Tibial nerve (tissue), 4 donors: ENCODE data around the gene KDM4D. TPM values are rescaled to one million over a fixed set of nuclear protein-coding genes. Genes with fewer than 3 reads are reported as not detected.
"Not testable (repeated sequence)": the region's sequence is repeated elsewhere in the genome, so short reads cannot be mapped to it uniquely, and the experiment has no call there.

Experiments used
- DNase-seq, 2 donors: peaks; one replicate each; pipeline ENCODE4 v3.0.0-alpha.2; 2019; ENCODE audit warnings: low spot score in 2 of 2
- H3K27ac ChIP-seq, 4 donors: fragments of 200-600 bp; sonication (generic) in 3 of 4; one replicate each; pipeline ENCODE4 v1.5.1; 2017 to 2019; ENCODE audit warnings: mild to moderate bottlenecking in 1 of 4
- H3K27me3 ChIP-seq, 2 donors: fragments of 200-600 bp; sonication (generic) in 1 of 2; one replicate each; pipeline versions ENCODE4 v1.5.1 to v1.6.0; 2017 to 2019
- H3K36me3 ChIP-seq, 3 donors: fragments of 200-600 bp; sonication (generic); one replicate each; pipeline ENCODE4 v1.5.1; 2018 to 2019
- H3K4me1 ChIP-seq, 4 donors: fragments of 200-600 bp; sonication (generic) in 3 of 4; one replicate each; pipeline ENCODE4 v1.5.1; 2017 to 2019
- H3K4me3 ChIP-seq, 4 donors: fragments of 200-600 bp; sonication (generic) in 3 of 4; one replicate each; pipeline ENCODE4 v1.5.1; 2017 to 2019; ENCODE audit warnings: mild to moderate bottlenecking in 1 of 4, moderate library complexity in 1 of 4
- H3K9me3 ChIP-seq, 4 donors: fragments of 200-600 bp; sonication (generic) in 3 of 4; one replicate each; pipeline ENCODE4 v1.5.1; 2017 to 2019
- EP300 ChIP-seq, 2 donors: sonication (generic); formaldehyde crosslinking; IDR thresholded peaks; one replicate each; pipeline ENCODE4 v1.6.1; 2017; ENCODE audit warnings: antibody characterized with exemption in 2 of 2, mild to moderate bottlenecking in 1 of 2
- POLR2A ChIP-seq, 2 donors: fragments of 450-650 bp; IDR thresholded peaks; one replicate each; pipeline ENCODE4 v1.6.1; 2017; ENCODE audit warnings: antibody characterized with exemption in 2 of 2, mild to moderate bottlenecking in 2 of 2, moderate library complexity in 2 of 2
- WGBS, 2 donors: methylation state at CpG; one replicate each; pipeline ENCODE4 v1.1.5; 2018; 5-methylcytosine and 5-hydroxymethylcytosine counted together
- total RNA-seq, 4 donors: library from RNA; depleted of rRNA; stranded (reverse); fragments of >200 nt; gene quantifications; one replicate each; pipeline ENCODE4 v1.1.0, GENCODE V29; 2016
- TF ChIP-seq, protein P1 (sequence below), 5 experiments: fragments of 200-600 bp in 3 of 5; fragments of 450-650 bp in 2 of 5; sonication (generic) in 3 of 5; IDR thresholded peaks; one replicate each; pipeline ENCODE4 v1.5.1; 2016 to 2019; ENCODE audit warnings: antibody characterized with exemption in 5 of 5, mild to moderate bottlenecking in 3 of 5, moderate library complexity in 2 of 5

The KDM4D gene
- total RNA-seq, 4 donors from 2014 or later, result 0.63 to 4.8 (median 1.3) TPM

DNA sequence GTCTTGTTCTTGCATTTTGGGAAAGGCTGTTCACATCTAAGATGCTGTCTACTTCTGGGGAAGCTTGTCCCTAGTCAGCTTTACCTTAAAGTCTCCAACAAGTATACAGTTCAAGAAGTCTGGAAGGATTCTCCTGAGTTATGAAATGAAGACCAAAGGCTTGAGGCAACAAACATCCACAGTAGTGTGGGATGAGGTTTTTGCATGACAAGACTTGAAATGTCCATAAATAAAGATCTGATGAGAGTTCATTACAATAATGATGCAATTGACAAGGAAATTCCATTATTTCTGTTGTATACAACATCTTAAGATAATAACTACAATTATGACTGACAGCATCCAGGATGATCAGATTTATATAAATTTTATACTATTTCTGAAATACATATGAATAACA lies 30.2 kb downstream of the KDM4D start:
- no peak for TF ChIP-seq POLR2A (IDR thresholded peaks at IDR 0.05)
- TF ChIP-seq, protein P1, sequence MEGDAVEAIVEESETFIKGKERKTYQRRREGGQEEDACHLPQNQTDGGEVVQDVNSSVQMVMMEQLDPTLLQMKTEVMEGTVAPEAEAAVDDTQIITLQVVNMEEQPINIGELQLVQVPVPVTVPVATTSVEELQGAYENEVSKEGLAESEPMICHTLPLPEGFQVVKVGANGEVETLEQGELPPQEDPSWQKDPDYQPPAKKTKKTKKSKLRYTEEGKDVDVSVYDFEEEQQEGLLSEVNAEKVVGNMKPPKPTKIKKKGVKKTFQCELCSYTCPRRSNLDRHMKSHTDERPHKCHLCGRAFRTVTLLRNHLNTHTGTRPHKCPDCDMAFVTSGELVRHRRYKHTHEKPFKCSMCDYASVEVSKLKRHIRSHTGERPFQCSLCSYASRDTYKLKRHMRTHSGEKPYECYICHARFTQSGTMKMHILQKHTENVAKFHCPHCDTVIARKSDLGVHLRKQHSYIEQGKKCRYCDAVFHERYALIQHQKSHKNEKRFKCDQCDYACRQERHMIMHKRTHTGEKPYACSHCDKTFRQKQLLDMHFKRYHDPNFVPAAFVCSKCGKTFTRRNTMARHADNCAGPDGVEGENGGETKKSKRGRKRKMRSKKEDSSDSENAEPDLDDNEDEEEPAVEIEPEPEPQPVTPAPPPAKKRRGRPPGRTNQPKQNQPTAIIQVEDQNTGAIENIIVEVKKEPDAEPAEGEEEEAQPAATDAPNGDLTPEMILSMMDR (IDR thresholded peaks at IDR 0.05), result no peak
- TF ChIP-seq EP300 (IDR thresholded peaks at IDR 0.05), result no peak
- Histone ChIP-seq H3K36me3 (peaks cover 0 to 4% (median 0%) of the 10 kb centered on the region in 3 donors), H3K4me3 (no peak overlapping the region), H3K9me3 (peaks cover 0 to 5% (median 0%) of the 10 kb centered on the region in 4 donors), H3K4me1 (no peaks in the 10 kb centered on the region), H3K27me3 (no peaks in the 10 kb centered on the region), H3K27ac (no peak overlapping the region)
- DNase-seq, result no peak

DNA sequence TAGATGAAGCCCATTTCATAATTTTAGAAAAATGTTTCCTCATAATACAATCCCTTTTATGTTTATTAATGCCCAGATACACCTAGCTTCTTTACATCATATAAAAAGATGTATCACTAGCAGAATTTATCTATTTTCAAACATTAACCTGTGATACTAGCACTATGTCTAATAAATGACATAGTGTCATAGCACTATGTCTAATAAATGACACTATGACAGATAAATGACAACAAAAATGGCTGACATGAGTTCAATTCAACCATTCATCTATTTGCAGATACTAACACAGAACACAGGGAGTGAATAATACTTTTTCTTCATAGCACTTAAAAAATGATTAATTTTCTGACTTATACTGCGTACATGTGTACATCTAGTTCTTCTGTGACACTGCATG lies 32.1 kb downstream of the KDM4D start:
- no peaks in the 10 kb centered on the region for H3K27me3 ChIP-seq
- no peaks in the 10 kb centered on the region for H3K4me1 ChIP-seq
- no peak overlapping the region for H3K27ac ChIP-seq
- TF ChIP-seq, protein P1 (IDR thresholded peaks at IDR 0.05), result no peak
- TF ChIP-seq EP300 (IDR thresholded peaks at IDR 0.05) (no peak), POLR2A (IDR thresholded peaks at IDR 0.05) (no peak)
- no peaks in the 10 kb centered on the region for H3K36me3 ChIP-seq
- DNase-seq, result no peak
- 85 to 98% methylated on average over 1 of the region's 1 CpG for WGBS, 2 donors
- H3K9me3 ChIP-seq, result peaks cover 0 to 5% (median 0%) of the 10 kb centered on the region in 4 donors
- H3K4me3 ChIP-seq, result no peak overlapping the region

DNA sequence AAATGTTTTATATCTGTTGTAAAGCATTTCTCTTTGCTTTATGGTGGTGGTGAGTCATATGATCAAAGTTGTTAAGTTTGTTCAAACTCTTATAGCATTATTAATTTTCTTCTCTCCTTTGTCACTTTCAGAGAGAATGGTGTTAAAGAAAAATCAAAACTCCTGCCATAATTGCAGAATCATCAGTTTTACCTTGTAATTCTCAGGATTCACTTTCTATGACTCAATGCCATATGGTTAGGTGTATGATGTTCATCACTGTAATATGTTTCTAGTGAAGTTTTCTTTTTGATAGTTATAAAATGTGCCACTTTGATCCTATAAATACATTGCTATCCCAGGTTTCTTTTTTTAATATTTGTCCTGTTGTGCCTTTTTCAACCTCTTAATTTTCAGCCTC lies 37.9 kb downstream of the KDM4D start:
- H3K4me3 ChIP-seq, result no peak overlapping the region
- no peak for DNase-seq
- H3K9me3 ChIP-seq, result peaks cover 0 to 5% (median 0%) of the 10 kb centered on the region in 4 donors
- H3K36me3 ChIP-seq, result no peaks in the 10 kb centered on the region
- H3K27ac ChIP-seq, result no peak overlapping the region
- TF ChIP-seq, protein P1 (IDR thresholded peaks at IDR 0.05), result no peak
- no peak for TF ChIP-seq EP300 (IDR thresholded peaks at IDR 0.05)
- no peak for TF ChIP-seq POLR2A (IDR thresholded peaks at IDR 0.05)
- H3K27me3 ChIP-seq, result no peaks in the 10 kb centered on the region
- H3K4me1 ChIP-seq, result no peaks in the 10 kb centered on the region

DNA sequence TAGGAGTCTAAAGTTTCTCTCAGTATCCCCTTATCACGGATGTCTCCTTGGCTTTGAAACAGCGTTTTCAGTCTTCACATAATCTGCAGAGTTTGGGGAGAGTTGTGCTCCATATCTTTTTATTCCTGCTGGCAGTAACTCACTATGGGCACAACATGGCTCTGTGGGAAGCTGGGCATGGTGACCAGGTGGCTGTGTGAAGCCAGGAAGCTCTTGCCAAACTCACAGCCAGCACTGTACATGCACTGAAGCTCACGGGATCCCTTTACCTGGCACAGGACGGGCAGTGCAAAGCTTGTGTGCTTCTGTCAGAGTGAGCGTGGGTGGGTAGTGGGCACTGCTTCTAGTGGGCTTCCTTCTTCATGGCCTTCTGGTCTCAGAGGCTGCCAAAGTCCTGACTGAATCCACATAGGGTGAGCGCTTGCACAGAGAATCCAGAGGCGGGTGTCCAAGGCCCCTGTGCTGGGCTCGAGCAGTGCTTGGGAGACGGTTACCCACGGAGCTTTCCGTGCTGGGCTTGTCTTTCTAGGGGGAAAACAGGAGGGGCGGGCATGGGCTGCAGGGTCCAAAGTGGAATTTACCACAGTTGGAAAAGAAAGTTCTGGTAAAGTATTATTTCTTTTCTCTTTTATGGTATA lies 40.8 kb downstream of the KDM4D start:
- H3K27ac ChIP-seq, result no peak overlapping the region
- H3K27me3 ChIP-seq, result no peaks in the 10 kb centered on the region
- no peaks in the 10 kb centered on the region for H3K9me3 ChIP-seq
- H3K4me1 ChIP-seq, result no peaks in the 10 kb centered on the region
- DNase-seq, result no peak
- WGBS, 2 donors, result 86% methylated on average over 9 to 12 of the region's 12 CpGs
- H3K36me3 ChIP-seq, result no peaks in the 10 kb centered on the region
- H3K4me3 ChIP-seq, result no peak overlapping the region
- TF ChIP-seq POLR2A (IDR thresholded peaks at IDR 0.05), result no peak
- TF ChIP-seq, protein P1 (IDR thresholded peaks at IDR 0.05), result no peak
- no peak for TF ChIP-seq EP300 (IDR thresholded peaks at IDR 0.05)

DNA sequence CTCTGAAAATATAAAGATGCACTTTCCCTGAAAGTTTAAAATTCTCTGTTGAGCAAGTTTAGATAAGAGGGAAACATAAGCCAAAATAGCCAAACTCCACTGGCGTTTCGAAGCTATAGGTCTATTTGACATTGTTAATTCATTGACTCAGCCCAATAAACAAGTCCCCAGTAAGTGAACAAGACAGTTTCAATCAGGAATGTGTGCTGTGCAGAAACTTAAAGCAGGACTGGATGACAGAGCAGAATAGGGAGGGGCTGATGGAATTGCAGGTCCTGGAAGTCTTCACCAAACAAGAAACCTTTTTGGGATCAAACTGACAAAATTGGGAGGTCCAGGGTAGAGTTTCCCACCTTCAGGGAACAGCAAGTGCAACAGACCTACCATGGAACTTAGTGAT lies 42.6 kb downstream of the KDM4D start:
- H3K4me1 ChIP-seq, result no peaks in the 10 kb centered on the region
- TF ChIP-seq EP300 (IDR thresholded peaks at IDR 0.05) (no peak), POLR2A (IDR thresholded peaks at IDR 0.05) (no peak)
- TF ChIP-seq, protein P1 (IDR thresholded peaks at IDR 0.05), result no peak
- 37 to 53% methylated on average over 2 of the region's 2 CpGs for WGBS, 2 donors
- no peak overlapping the region for H3K27ac ChIP-seq
- H3K27me3 ChIP-seq, result no peaks in the 10 kb centered on the region
- H3K4me3 ChIP-seq, result no peak overlapping the region
- no peak for DNase-seq
- H3K9me3 ChIP-seq, result no peaks in the 10 kb centered on the region
- H3K36me3 ChIP-seq, result no peaks in the 10 kb centered on the region

DNA sequence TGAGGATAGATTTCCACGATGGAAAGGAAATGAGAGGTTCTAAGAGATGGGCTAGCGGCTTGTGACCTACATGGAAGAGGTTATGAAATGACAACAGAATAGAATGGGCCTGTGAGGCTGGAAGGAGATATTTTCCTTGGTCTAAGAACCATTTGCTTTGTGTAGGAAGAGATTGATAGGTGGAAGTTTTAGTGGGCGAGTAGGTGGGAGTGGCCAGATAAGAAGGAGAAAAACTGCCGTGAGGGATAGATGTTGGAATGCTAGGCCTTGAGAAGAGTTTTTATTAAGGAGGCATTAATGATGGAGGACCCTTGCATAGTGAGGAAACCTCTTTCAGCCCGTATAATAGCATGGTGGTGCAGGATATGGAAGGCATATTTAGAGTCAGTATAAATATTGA lies 48.0 kb downstream of the KDM4D start:
- H3K27ac ChIP-seq, H3K9me3 ChIP-seq, H3K36me3 ChIP-seq, H3K4me1 ChIP-seq, H3K4me3 ChIP-seq, DNase-seq, H3K27me3 ChIP-seq: not testable (repeated sequence)
- WGBS, 2 donors, result 85 to 86% methylated on average over 5 of the region's 5 CpGs
